Occipital lobe (tissue), 2 donors: ENCODE results near the gene ZNF618. TPM values are rescaled to one million over a fixed set of nuclear protein-coding genes. Genes with fewer than 3 reads are reported as not detected.

Source experiments
- DNase-seq: peaks from one replicate; lab custom pipeline; 2025; lab: John Stamatoyannopoulos, UW
- total RNA-seq: library from RNA; depleted of rRNA; stranded (reverse); fragments of >200 nt; gene quantifications from one replicate; pipeline ENCODE4 v1.2.3, GENCODE V29; 2014

The ZNF618 gene
- total RNA-seq, 1 donor from 2014 or later: 5.8 TPM

- DNase-seq: no peak
Measured at GRCh38 chr9:113882636-113883164, 6.6 kb downstream of the ZNF618 start.

GRCh38 chr9:113885183-113886025 lies 9.3 kb downstream of the ZNF618 start:
- no peak for DNase-seq

- no peak for DNase-seq
Measured at GRCh38 chr9:113886026-113886369, 9.9 kb downstream of the ZNF618 start.

GRCh38 chr9:113886466-113886865 lies 10.4 kb downstream of the ZNF618 start:
- DNase-seq: no peak

GRCh38 chr9:113886933-113887332 lies 10.8 kb downstream of the ZNF618 start:
- no peak for DNase-seq

- no peak for DNase-seq
Measured at GRCh38 chr9:113887436-113887835, 11.3 kb downstream of the ZNF618 start.

- DNase-seq: no peak
Measured at GRCh38 chr9:113888336-113888735, 12.2 kb downstream of the ZNF618 start.

GRCh38 chr9:113888976-113889375 lies 12.9 kb downstream of the ZNF618 start:
- no peak for DNase-seq

- DNase-seq: no peak
Measured at GRCh38 chr9:113890704-113891103, 14.6 kb downstream of the ZNF618 start.

GRCh38 chr9:113892861-113893491 lies 16.9 kb downstream of the ZNF618 start:
- DNase-seq: no peak

- DNase-seq: no peak
Measured at GRCh38 chr9:113894166-113894565, 18.1 kb downstream of the ZNF618 start.

GRCh38 chr9:113895526-113895925 lies 19.4 kb downstream of the ZNF618 start:
- no peak for DNase-seq

GRCh38 chr9:113896713-113897112 lies 20.6 kb downstream of the ZNF618 start:
- DNase-seq: no peak

- DNase-seq: no peak
Measured at GRCh38 chr9:113898151-113898550, 22.0 kb downstream of the ZNF618 start.

- DNase-seq: no peak
Measured at GRCh38 chr9:113898596-113898995, 22.5 kb downstream of the ZNF618 start.

- no peak for DNase-seq
Measured at GRCh38 chr9:113899205-113899604, 23.1 kb downstream of the ZNF618 start.

- DNase-seq: no peak
Measured at GRCh38 chr9:113901221-113901688, 25.1 kb downstream of the ZNF618 start.

GRCh38 chr9:113903514-113904077 lies 27.5 kb downstream of the ZNF618 start:
- no peak for DNase-seq

GRCh38 chr9:113906411-113907110 lies 30.5 kb downstream of the ZNF618 start:
- DNase-seq: no peak

- no peak for DNase-seq
Measured at GRCh38 chr9:113907282-113907681, 31.2 kb downstream of the ZNF618 start.

GRCh38 chr9:113909421-113909820 lies 33.3 kb downstream of the ZNF618 start:
- no peak for DNase-seq
